ENCODE data around the gene ZFR. TPM values are rescaled to one million over a fixed set of nuclear protein-coding genes. Genes with fewer than 3 reads are reported as not detected.

The ZFR gene
- total and polyA plus RNA-seq, 4 donors, result 17.5 to 44.5 (median 30.8) TPM

- no peaks in the 10 kb centered on the region for H3K36me3 ChIP-seq (ENCODE audit: control insufficient read depth in 4 of 4, insufficient read depth in 3 of 4, low read depth in 1 of 4, low read length in 3 of 4)
- H3K27me3 ChIP-seq (ENCODE audit: control insufficient read depth in 4 of 4, insufficient read depth in 4 of 4, low read length in 3 of 4), result no peaks in the 10 kb centered on the region
- 89% methylated on average over 3 of the region's 3 CpGs for WGBS
- H3K4me3 ChIP-seq (ENCODE audit: low read depth in 1 of 3, low read length in 3 of 3), result no peak overlapping the region
- no peaks in the 10 kb centered on the region for H3K9me3 ChIP-seq (ENCODE audit: control insufficient read depth in 4 of 4, low read length in 3 of 4)
- TF ChIP-seq RXRA (IDR thresholded peaks at IDR 0.05) (no peak), TAF1 (conservative IDR thresholded peaks at IDR 0.05) (no peak), FOXA2 (IDR thresholded peaks at IDR 0.05) (no peak), HNF4A (conservative IDR thresholded peaks at IDR 0.05) (no peak), JUND (IDR thresholded peaks at IDR 0.05) (no peak), EGR1 (IDR thresholded peaks at IDR 0.05; ENCODE audit: low read depth in 2 of 2) (no peak), HNF4G (IDR thresholded peaks at IDR 0.05) (no peak), FOXA1 (IDR thresholded peaks at IDR 0.05) (no peak), REST (IDR thresholded peaks at IDR 0.05) (no peak), GABPA (IDR thresholded peaks at IDR 0.05 in 1 of 2, conservative IDR thresholded peaks at IDR 0.05 in 1 of 2) (no peak), YY1 (IDR thresholded peaks at IDR 0.05) (no peak), RAD21 (IDR thresholded peaks at IDR 0.05) (no peak), ATF3 (IDR thresholded peaks at IDR 0.05) (no peak), ZBTB33 (IDR thresholded peaks at IDR 0.05) (no peak)
- H3K4me1 ChIP-seq (ENCODE audit: control insufficient read depth in 4 of 4, insufficient read depth in 4 of 4, low read length in 3 of 4), result peaks cover 0 to 2% (median 0%) of the 10 kb centered on the region in 4 donors
- H3K9ac ChIP-seq (ENCODE audit: low read depth in 1 of 2, low read length in 2 of 2), result no peak overlapping the region
- H3K27ac ChIP-seq (ENCODE audit: low read depth in 1 of 2, low read length in 2 of 2), result no peak overlapping the region
- DNase-seq (ENCODE audit: low spot score), result no peak
Observed at GRCh38 chr5:32487008-32487407, 42.5 kb upstream of the ZFR start.

GRCh38 chr5:32482193-32482592, 37.7 kb upstream of the ZFR start:
- Histone ChIP-seq H3K9me3 (ENCODE audit: control insufficient read depth in 4 of 4, low read length in 3 of 4) (no peaks in the 10 kb centered on the region), H3K27me3 (ENCODE audit: control insufficient read depth in 4 of 4, insufficient read depth in 4 of 4, low read length in 3 of 4) (no peaks in the 10 kb centered on the region), H3K4me1 (ENCODE audit: control insufficient read depth in 4 of 4, insufficient read depth in 4 of 4, low read length in 3 of 4) (no peaks in the 10 kb centered on the region), H3K9ac (ENCODE audit: low read depth in 1 of 2, low read length in 2 of 2) (no peak overlapping the region), H3K4me3 (ENCODE audit: low read depth in 1 of 3, low read length in 3 of 3) (no peak overlapping the region), H3K36me3 (ENCODE audit: control insufficient read depth in 4 of 4, insufficient read depth in 3 of 4, low read depth in 1 of 4, low read length in 3 of 4) (no peaks in the 10 kb centered on the region), H3K27ac (ENCODE audit: low read depth in 1 of 2, low read length in 2 of 2) (no peak overlapping the region)
- 26% methylated on average over 2 of the region's 2 CpGs for WGBS
- no peak for DNase-seq (ENCODE audit: low spot score)
- no peak for TF ChIP-seq RXRA (IDR thresholded peaks at IDR 0.05)
- TF ChIP-seq GABPA (IDR thresholded peaks at IDR 0.05 in 1 of 2, conservative IDR thresholded peaks at IDR 0.05 in 1 of 2), result no peak
- peak; percentile 29 for TF ChIP-seq HNF4G (IDR thresholded peaks at IDR 0.05)
- TF ChIP-seq YY1 (IDR thresholded peaks at IDR 0.05), result no peak
- no peak for TF ChIP-seq REST (IDR thresholded peaks at IDR 0.05)
- peak; percentile 67 to 77 for TF ChIP-seq HNF4A (conservative IDR thresholded peaks at IDR 0.05)
- TF ChIP-seq FOXA2 (IDR thresholded peaks at IDR 0.05), result no peak
- no peak for TF ChIP-seq ZBTB33 (IDR thresholded peaks at IDR 0.05)
- TF ChIP-seq FOXA1 (IDR thresholded peaks at IDR 0.05), result no peak
- no peak for TF ChIP-seq EGR1 (IDR thresholded peaks at IDR 0.05; ENCODE audit: low read depth in 2 of 2)
- TF ChIP-seq SP1 (IDR thresholded peaks at IDR 0.05), result no peak
- no peak for TF ChIP-seq MAX (IDR thresholded peaks at IDR 0.05)
- no peak for TF ChIP-seq NR2F2 (IDR thresholded peaks at IDR 0.05)
- no peak for TF ChIP-seq ATF3 (IDR thresholded peaks at IDR 0.05)
- TF ChIP-seq JUND (IDR thresholded peaks at IDR 0.05), result no peak
- no peak for TF ChIP-seq RAD21 (IDR thresholded peaks at IDR 0.05)
